ENCODE measurements around the gene ADRA2B.

DNA sequence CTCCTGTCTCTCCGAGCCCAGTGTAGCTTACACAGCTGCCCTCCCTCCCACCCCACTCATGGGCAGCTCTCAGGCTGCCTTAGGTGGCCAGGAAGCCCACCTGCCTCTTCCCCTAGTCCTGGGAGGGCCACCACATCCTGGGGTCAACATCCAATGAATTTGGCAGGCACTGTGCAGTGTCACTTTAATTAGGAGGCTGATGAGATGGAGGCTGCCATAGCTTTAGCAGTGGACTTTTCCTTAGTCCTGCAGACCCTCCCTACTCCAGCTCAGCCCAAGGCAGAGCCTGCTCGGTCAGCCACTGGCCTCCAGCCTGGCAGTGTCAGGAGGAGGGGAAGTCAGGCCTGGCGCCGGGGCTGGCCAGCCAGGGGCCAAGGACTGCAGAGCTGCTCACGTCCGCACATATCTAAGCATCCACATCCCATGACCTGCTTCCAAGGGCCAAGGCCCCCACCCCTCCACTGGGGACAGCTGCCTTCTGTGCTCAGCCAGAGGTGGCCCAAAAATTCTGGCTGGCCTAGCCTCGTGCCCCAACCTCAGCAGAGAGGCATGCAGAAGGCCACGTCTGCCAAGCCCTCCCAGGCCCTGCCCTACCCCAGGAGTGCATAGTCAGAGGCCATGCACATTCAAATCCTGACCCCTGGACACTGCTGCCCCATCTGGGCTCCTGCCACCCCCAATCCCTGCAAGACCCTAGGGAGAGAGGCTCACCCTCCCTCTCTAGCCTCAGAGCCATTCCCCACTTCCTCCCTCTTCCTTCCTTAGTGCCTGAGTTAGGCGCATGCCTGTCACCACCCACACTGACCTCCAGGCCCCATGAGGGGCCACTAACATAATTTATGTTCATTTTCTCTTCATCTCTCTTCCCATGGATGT, 33.1 kb downstream of the ADRA2B start:
- TF ChIP-seq CTCF (IDR thresholded peaks at IDR 0.05) (no peak), POLR2A (IDR thresholded peaks at IDR 0.05) (no peak), POLR2AphosphoS5 (IDR thresholded peaks at IDR 0.05) (no peak)

All from upper lobe of left lung (tissue), 4 donors.